Loucy (cell line): ENCODE results near the gene C9orf72.

Experiments used
- H2AFZ ChIP-seq: fragments of 200-600 bp; sonication (generic); 2 replicates; pipeline ENCODE4 v1.6.0; 2016; ENCODE audit warnings: antibody characterized with exemption, mild to moderate bottlenecking, low read length, moderate library complexity
- H3F3A ChIP-seq: fragments of 200-600 bp; 2 replicates; pipeline ENCODE4 v1.6.0; 2016; ENCODE audit warnings: antibody characterized with exemption, low read depth, mild to moderate bottlenecking
- H3K27me3 ChIP-seq: fragments of 200-600 bp; sonication (generic); 2 replicates; pipeline ENCODE4 v1.6.1; 2014; ENCODE audit warnings: low read length, mild to moderate bottlenecking; ENCODE audit not compliant: insufficient read depth, poor library complexity, severe bottlenecking
- H3K36me3 ChIP-seq: fragments of 200-600 bp; sonication (generic); 2 replicates; pipeline ENCODE4 v1.6.1; 2016; ENCODE audit warnings: low read length; ENCODE audit not compliant: insufficient read depth
- H3K4me1 ChIP-seq: fragments of 200-600 bp; sonication (generic); 2 replicates; pipeline ENCODE4 v1.5.1; 2014; ENCODE audit warnings: low read length, mild to moderate bottlenecking; ENCODE audit not compliant: insufficient read depth, poor library complexity, severe bottlenecking
- H3K4me2 ChIP-seq: fragments of 200-600 bp; sonication (generic); 2 replicates; pipeline ENCODE4 v1.6.0; 2014; ENCODE audit warnings: antibody characterized with exemption, low read length, low read depth, mild to moderate bottlenecking; ENCODE audit not compliant: poor library complexity, severe bottlenecking
- H3K4me3 ChIP-seq: fragments of 200-600 bp; sonication (generic); 2 replicates; pipeline ENCODE4 v1.5.1; 2014; ENCODE audit warnings: low read length, mild to moderate bottlenecking, mixed read lengths; ENCODE audit not compliant: poor library complexity, severe bottlenecking
- H3K79me2 ChIP-seq: fragments of 200-600 bp; sonication (generic); 2 replicates; pipeline ENCODE4 v1.6.1; 2014; ENCODE audit warnings: low read length; ENCODE audit not compliant: insufficient read depth
- H3K9ac ChIP-seq: fragments of 200-600 bp; sonication (generic); 2 replicates; pipeline ENCODE4 v1.6.0; 2014; ENCODE audit warnings: mild to moderate bottlenecking, low read depth, low read length, moderate library complexity; ENCODE audit not compliant: poor library complexity, severe bottlenecking
- H3K9me2 ChIP-seq: fragments of 200-600 bp; sonication (generic); replicated peaks from 2 replicates; pipeline ENCODE4 v1.6.1; 2016; ENCODE audit warnings: low read depth, low read length, mixed read lengths
- H3K9me3 ChIP-seq: fragments of 200-600 bp; sonication (generic); 2 replicates; pipeline ENCODE4 v1.6.1; 2014; ENCODE audit warnings: mild to moderate bottlenecking, antibody characterized with exemption, low read length, low read depth; ENCODE audit not compliant: insufficient read depth
- H4K20me1 ChIP-seq: fragments of 200-600 bp; sonication (generic); 2 replicates; pipeline ENCODE4 v1.6.0; 2014; ENCODE audit warnings: antibody characterized with exemption, low read length, mild to moderate bottlenecking; ENCODE audit not compliant: insufficient read depth, poor library complexity, severe bottlenecking
- EZH2phosphoT487 ChIP-seq: fragments of 200-600 bp; IDR thresholded peaks from 2 replicates; pipeline ENCODE4 v1.6.1; 2018; ENCODE audit warnings: antibody characterized with exemption, mild to moderate bottlenecking, moderate library complexity, borderline replicate concordance
- TF ChIP-seq, protein P1 (sequence below): fragments of 200-600 bp; sonication (generic); conservative IDR thresholded peaks from 2 replicates; pipeline ENCODE4 v1.5.1; 2014; ENCODE audit warnings: mild to moderate bottlenecking, antibody characterized with exemption, low read length

The C9orf72 gene

DNA sequence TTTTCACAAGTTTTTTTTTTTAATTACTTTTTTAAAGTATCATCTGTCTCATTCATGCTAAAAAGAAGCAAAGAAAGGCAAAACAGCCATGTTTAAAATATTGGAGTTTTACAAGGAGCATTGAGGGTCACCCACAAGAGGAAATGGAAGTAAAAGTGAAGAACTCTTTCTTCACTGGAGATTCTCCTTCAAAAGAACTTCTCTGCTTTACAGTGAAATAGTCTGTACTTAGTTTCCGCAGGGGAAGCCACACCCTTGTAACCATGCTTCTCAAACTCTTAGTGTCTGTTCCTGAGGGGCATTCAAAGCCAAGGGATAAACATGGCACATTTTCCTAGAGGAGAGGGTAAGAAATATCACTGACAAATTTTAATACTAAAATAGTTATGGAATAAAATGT is 8.6 kb downstream of the C9orf72 start:
- Histone ChIP-seq H2AFZ (no peak overlapping the region), H3K79me2 (no peaks in the 10 kb centered on the region), H3F3A (no peaks in the 10 kb centered on the region), H4K20me1 (no peaks in the 10 kb centered on the region), H3K4me3 (no peak overlapping the region), H3K4me1 (peaks cover 4% of the 10 kb centered on the region), H3K4me2 (no peak overlapping the region), H3K9me3 (no peaks in the 10 kb centered on the region), H3K9me2 (no peaks in the 10 kb centered on the region), H3K36me3 (no peaks in the 10 kb centered on the region), H3K27me3 (no peaks in the 10 kb centered on the region), H3K9ac (no peak overlapping the region)
- no peak for TF ChIP-seq EZH2phosphoT487
- TF ChIP-seq, protein P1, sequence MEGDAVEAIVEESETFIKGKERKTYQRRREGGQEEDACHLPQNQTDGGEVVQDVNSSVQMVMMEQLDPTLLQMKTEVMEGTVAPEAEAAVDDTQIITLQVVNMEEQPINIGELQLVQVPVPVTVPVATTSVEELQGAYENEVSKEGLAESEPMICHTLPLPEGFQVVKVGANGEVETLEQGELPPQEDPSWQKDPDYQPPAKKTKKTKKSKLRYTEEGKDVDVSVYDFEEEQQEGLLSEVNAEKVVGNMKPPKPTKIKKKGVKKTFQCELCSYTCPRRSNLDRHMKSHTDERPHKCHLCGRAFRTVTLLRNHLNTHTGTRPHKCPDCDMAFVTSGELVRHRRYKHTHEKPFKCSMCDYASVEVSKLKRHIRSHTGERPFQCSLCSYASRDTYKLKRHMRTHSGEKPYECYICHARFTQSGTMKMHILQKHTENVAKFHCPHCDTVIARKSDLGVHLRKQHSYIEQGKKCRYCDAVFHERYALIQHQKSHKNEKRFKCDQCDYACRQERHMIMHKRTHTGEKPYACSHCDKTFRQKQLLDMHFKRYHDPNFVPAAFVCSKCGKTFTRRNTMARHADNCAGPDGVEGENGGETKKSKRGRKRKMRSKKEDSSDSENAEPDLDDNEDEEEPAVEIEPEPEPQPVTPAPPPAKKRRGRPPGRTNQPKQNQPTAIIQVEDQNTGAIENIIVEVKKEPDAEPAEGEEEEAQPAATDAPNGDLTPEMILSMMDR = no peak

DNA sequence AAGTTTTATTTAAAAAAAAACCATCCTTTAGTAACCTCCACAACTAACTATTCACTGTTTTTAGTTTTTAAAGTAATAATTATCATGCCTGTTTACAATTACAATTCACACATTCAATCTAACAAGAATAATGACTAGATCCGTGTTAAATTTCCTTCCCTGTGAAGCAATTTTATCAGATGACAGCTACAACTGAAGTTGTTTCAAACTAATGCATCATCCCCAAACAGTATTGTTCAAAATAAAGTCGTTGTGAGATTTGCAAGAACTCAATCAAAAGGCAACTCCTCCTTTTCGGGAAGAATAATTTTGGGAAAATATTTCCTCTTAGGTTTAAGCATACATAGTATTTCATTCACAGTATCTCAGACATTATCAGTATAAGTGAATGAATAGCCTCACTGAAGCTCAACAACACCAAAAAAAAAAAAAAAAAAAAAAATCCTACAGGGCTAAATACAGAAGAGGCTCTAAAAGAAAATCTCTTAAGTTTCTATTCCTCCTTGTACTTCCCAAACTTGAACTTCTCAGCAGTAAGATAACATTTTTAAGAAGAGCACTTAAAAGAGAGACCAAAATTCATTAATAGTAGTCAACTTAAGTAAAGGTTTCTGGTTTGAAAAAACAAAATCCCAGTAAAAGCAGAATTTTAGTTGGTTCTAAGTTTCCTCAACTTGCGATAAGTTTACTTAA is 9.4 kb downstream of the C9orf72 start:
- H4K20me1 ChIP-seq = no peaks in the 10 kb centered on the region
- no peaks in the 10 kb centered on the region for H3K27me3 ChIP-seq
- no peak overlapping the region for H3K4me3 ChIP-seq
- no peaks in the 10 kb centered on the region for H3K36me3 ChIP-seq
- no peak overlapping the region for H3K9ac ChIP-seq
- TF ChIP-seq, protein P1 = no peak
- no peak for TF ChIP-seq EZH2phosphoT487
- H3K79me2 ChIP-seq = no peaks in the 10 kb centered on the region
- no peaks in the 10 kb centered on the region for H3K9me3 ChIP-seq
- no peaks in the 10 kb centered on the region for H3K9me2 ChIP-seq
- H3F3A ChIP-seq = no peaks in the 10 kb centered on the region
- peaks cover 4% of the 10 kb centered on the region for H3K4me1 ChIP-seq
- no peak overlapping the region for H3K4me2 ChIP-seq
- no peak overlapping the region for H2AFZ ChIP-seq

DNA sequence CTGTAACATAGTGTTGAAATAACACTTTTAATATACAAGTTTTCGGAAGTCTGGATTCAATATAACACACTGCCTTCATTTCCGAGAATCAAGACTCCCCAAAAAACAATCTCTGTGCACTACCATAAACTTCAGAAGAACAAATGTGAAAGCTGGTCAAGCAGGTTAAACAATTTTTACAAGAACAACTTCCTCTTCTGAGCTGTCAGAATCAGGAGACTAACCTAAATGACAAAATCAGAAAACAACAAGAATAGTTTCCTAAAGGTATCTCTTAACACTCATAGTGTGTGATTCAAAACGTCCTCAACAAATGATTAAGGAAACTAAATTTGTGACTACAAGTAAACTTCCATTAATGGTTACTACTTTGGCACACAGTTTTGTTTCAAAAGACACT is 11.6 kb downstream of the C9orf72 start:
- Histone ChIP-seq H3K27me3 (no peaks in the 10 kb centered on the region), H3K9me3 (no peaks in the 10 kb centered on the region), H3K36me3 (no peaks in the 10 kb centered on the region), H3F3A (no peaks in the 10 kb centered on the region), H4K20me1 (no peaks in the 10 kb centered on the region), H3K4me2 (no peak overlapping the region), H3K4me3 (no peak overlapping the region), H3K4me1 (peaks cover 4% of the 10 kb centered on the region), H3K9ac (no peak overlapping the region), H3K9me2 (no peaks in the 10 kb centered on the region), H2AFZ (no peak overlapping the region), H3K79me2 (no peaks in the 10 kb centered on the region)
- TF ChIP-seq, protein P1 = no peak
- TF ChIP-seq EZH2phosphoT487 = no peak
